Endometrial microvascular endothelial cells (primary cell): ENCODE results near the gene PRSS33. TPM values are rescaled to one million over a fixed set of nuclear protein-coding genes. Genes with fewer than 3 reads are reported as not detected.

Source experiments
- in situ Hi-C: cut with HindIII; loops from 2 replicates; pipeline ENCODE4 v1.10.0; 2017; ENCODE audit warnings: low sequenced_read_pairs, low pct_unique_long_range_greater_than_20kb; ENCODE audit errors: inconsistent ontology term
- total RNA-seq: library from RNA; depleted of rRNA; stranded (reverse); fragments of >200 nt; gene quantifications from one replicate; pipeline ENCODE4 v1.2.3, GENCODE V29; 2015; ENCODE audit errors: inconsistent ontology term

Gene PRSS33
- total RNA-seq, 1 donor from 2014 or later: not detected

GRCh38 chr16:2768403-2769089 lies 18.8 kb downstream of the PRSS33 start:
- in situ Hi-C loops: no loop called here

- in situ Hi-C loops: no loop called here
Observed at GRCh38 chr16:2767891-2768290, 19.5 kb downstream of the PRSS33 start.

- in situ Hi-C loops: no loop called here
Observed at GRCh38 chr16:2767140-2767731, 20.1 kb downstream of the PRSS33 start.

GRCh38 chr16:2766430-2767139 lies 20.8 kb downstream of the PRSS33 start:
- in situ Hi-C loops: no loop called here

- in situ Hi-C loops: no loop called here
Observed at GRCh38 chr16:2765462-2766404, 21.6 kb downstream of the PRSS33 start.

GRCh38 chr16:2764718-2765117 lies 22.6 kb downstream of the PRSS33 start:
- in situ Hi-C loops: no loop called here

GRCh38 chr16:2763173-2763572 lies 24.2 kb downstream of the PRSS33 start:
- in situ Hi-C loops: no loop called here

GRCh38 chr16:2762711-2763110 lies 24.6 kb downstream of the PRSS33 start:
- in situ Hi-C loops: no loop called here

- in situ Hi-C loops: no loop called here
Observed at GRCh38 chr16:2761886-2762583, 25.3 kb downstream of the PRSS33 start.

GRCh38 chr16:2761472-2761871 lies 25.9 kb downstream of the PRSS33 start:
- in situ Hi-C loops: no loop called here

- in situ Hi-C loops: no loop called here
Observed at GRCh38 chr16:2757344-2757743, 30.0 kb downstream of the PRSS33 start.

- in situ Hi-C loops: no loop called here
Observed at GRCh38 chr16:2756288-2757015, 30.9 kb downstream of the PRSS33 start.

GRCh38 chr16:2755158-2755557 lies 32.2 kb downstream of the PRSS33 start:
- in situ Hi-C loops: no loop called here

- in situ Hi-C loops: no loop called here
Observed at GRCh38 chr16:2753733-2754020, 33.7 kb downstream of the PRSS33 start.

- in situ Hi-C loops: no loop called here
Observed at GRCh38 chr16:2752850-2753732, 34.3 kb downstream of the PRSS33 start.

GRCh38 chr16:2752035-2752849 lies 35.1 kb downstream of the PRSS33 start, which contains the start of gene SRRM2:
Gene SRRM2 (plus strand): TSS chr16:2752638. CDS start chr16:2756365, 3,727 bp downstream.
- in situ Hi-C loops: no loop called here
